Hepatocyte (in vitro differentiated cells): ENCODE results near the gene SATB1. TPM values are rescaled to one million over a fixed set of nuclear protein-coding genes. Genes with fewer than 3 reads are reported as not detected.

Experiments
- DNase-seq: peaks from one replicate; pipeline ENCODE4 v3.0.0-alpha.2; 2016; ENCODE audit warnings: low spot score
- H2AFZ ChIP-seq: fragments of 200-600 bp; sonication (generic); 2 replicates; pipeline ENCODE4 v1.6.0; 2016; ENCODE audit warnings: antibody characterized with exemption, mild to moderate bottlenecking
- H3K27ac ChIP-seq: fragments of 200-600 bp; sonication (generic); 2 replicates; pipeline ENCODE4 v1.5.1; 2016; ENCODE audit warnings: mild to moderate bottlenecking
- H3K27me3 ChIP-seq: fragments of 200-600 bp; sonication (generic); 2 replicates; pipeline ENCODE4 v1.6.1; 2016
- H3K36me3 ChIP-seq: fragments of 200-600 bp; sonication (generic); replicated peaks from 2 replicates; pipeline ENCODE4 v1.5.1; 2016; ENCODE audit warnings: low read depth; ENCODE audit not compliant: insufficient read depth
- H3K4me1 ChIP-seq: fragments of 200-600 bp; sonication (generic); 2 replicates; pipeline ENCODE4 v1.5.1; 2016; ENCODE audit warnings: mild to moderate bottlenecking, moderate library complexity; ENCODE audit not compliant: insufficient read depth
- H3K4me2 ChIP-seq: fragments of 200-600 bp; sonication (generic); 2 replicates; pipeline ENCODE4 v1.6.0; 2016
- H3K4me3 ChIP-seq: fragments of 200-600 bp; sonication (generic); 2 replicates; pipeline ENCODE4 v1.5.1; 2016; ENCODE audit warnings: mild to moderate bottlenecking
- H3K79me2 ChIP-seq: fragments of 200-600 bp; sonication (generic); 2 replicates; pipeline ENCODE4 v1.6.0; 2017; ENCODE audit warnings: mild to moderate bottlenecking
- H3K9me2 ChIP-seq: fragments of 200-600 bp; sonication (generic); replicated peaks from 2 replicates; pipeline ENCODE4 v1.6.0; 2017; ENCODE audit warnings: mild to moderate bottlenecking; ENCODE audit not compliant: insufficient read depth
- H3K9me3 ChIP-seq: fragments of 200-600 bp; sonication (generic); 2 replicates; pipeline ENCODE4 v1.5.1; 2016; ENCODE audit warnings: low read depth, mild to moderate bottlenecking
- H4K20me1 ChIP-seq: fragments of 200-600 bp; sonication (generic); 2 replicates; pipeline ENCODE4 v1.6.0; 2016; ENCODE audit warnings: mild to moderate bottlenecking; ENCODE audit not compliant: insufficient read depth, poor library complexity, severe bottlenecking
- CTCF ChIP-seq: fragments of 200-600 bp; sonication (generic); IDR thresholded peaks from 2 replicates; pipeline ENCODE4 v1.5.1; 2016; ENCODE audit warnings: antibody characterized with exemption, mild to moderate bottlenecking; ENCODE audit not compliant: poor library complexity
- EZH2 ChIP-seq: fragments of 200-600 bp; sonication (generic); IDR thresholded peaks from 2 replicates; pipeline ENCODE4 v1.6.1; 2016; ENCODE audit warnings: antibody characterized with exemption, mild to moderate bottlenecking, borderline replicate concordance
- EZH2phosphoT487 ChIP-seq: fragments of 200-600 bp; sonication (generic); IDR thresholded peaks from one replicate; pipeline ENCODE4 v1.6.1; 2018; ENCODE audit warnings: antibody characterized with exemption, mild to moderate bottlenecking, low read depth, moderate library complexity; ENCODE audit not compliant: unreplicated experiment, severe bottlenecking
- WGBS: methylation state at CpG from one replicate; pipeline ENCODE4 v1.1.6; 2016; ENCODE audit warnings: low lambda C conversion rate; ENCODE audit errors: missing lambda C conversion rate; 5-methylcytosine and 5-hydroxymethylcytosine counted together
- polyA plus RNA-seq: library from polyadenylated mRNA; unstranded; fragments of >200 nt; fragmentation: Nextera tagmentation; extraction: Ambion mirVana; gene quantifications from 2 replicates; pipeline ENCODE4 v1.2.1, GENCODE V29; 2016
- total RNA-seq: library from RNA; depleted of rRNA; stranded (reverse); fragments of >200 nt; gene quantifications from 2 replicates; pipeline ENCODE4 v1.2.3, GENCODE V29; 2014

The SATB1 gene
- total and polyA plus RNA-seq, 2 experiments from 2014 or later = 10.0 to 30.7 TPM

- Histone ChIP-seq H3K9me2 (no peaks in the 10 kb centered on the region), H3K4me2 (peak overlapping the region; percentile 44), H3K36me3 (no peaks in the 10 kb centered on the region), H3K27ac (no peak overlapping the region), H3K79me2 (no peaks in the 10 kb centered on the region), H3K4me1 (no peaks in the 10 kb centered on the region), H3K4me3 (no peak overlapping the region), H2AFZ (no peak overlapping the region), H4K20me1 (no peaks in the 10 kb centered on the region), H3K27me3 (no peaks in the 10 kb centered on the region), H3K9me3 (no peaks in the 10 kb centered on the region)
- TF ChIP-seq EZH2 = no peak
- TF ChIP-seq CTCF = no peak
- no peak for TF ChIP-seq EZH2phosphoT487
- DNase-seq = no peak
- WGBS = 53% methylated on average over 13 of the region's 13 CpGs
Measured at GRCh38 chr3:18369551-18370185, 55.5 kb downstream of the SATB1 start.

- H3K9me3 ChIP-seq = no peaks in the 10 kb centered on the region
- H2AFZ ChIP-seq = no peak overlapping the region
- TF ChIP-seq EZH2 = no peak
- TF ChIP-seq CTCF = no peak
- no peak for TF ChIP-seq EZH2phosphoT487
- no peaks in the 10 kb centered on the region for H4K20me1 ChIP-seq
- H3K9me2 ChIP-seq = no peaks in the 10 kb centered on the region
- no peaks in the 10 kb centered on the region for H3K79me2 ChIP-seq
- no peak for DNase-seq
- H3K27ac ChIP-seq = no peak overlapping the region
- no peaks in the 10 kb centered on the region for H3K27me3 ChIP-seq
- 92% methylated on average over 3 of the region's 3 CpGs for WGBS
- H3K36me3 ChIP-seq = no peaks in the 10 kb centered on the region
- H3K4me2 ChIP-seq = no peak overlapping the region
- no peak overlapping the region for H3K4me3 ChIP-seq
- no peaks in the 10 kb centered on the region for H3K4me1 ChIP-seq
Measured at GRCh38 chr3:18366258-18366657, 58.9 kb downstream of the SATB1 start.

- Histone ChIP-seq H3K27me3 (no peaks in the 10 kb centered on the region), H3K36me3 (no peaks in the 10 kb centered on the region), H3K4me1 (no peaks in the 10 kb centered on the region), H4K20me1 (no peaks in the 10 kb centered on the region), H3K79me2 (no peaks in the 10 kb centered on the region), H2AFZ (no peak overlapping the region), H3K4me3 (no peak overlapping the region), H3K9me2 (no peaks in the 10 kb centered on the region), H3K4me2 (no peak overlapping the region), H3K9me3 (no peaks in the 10 kb centered on the region), H3K27ac (no peak overlapping the region)
- WGBS = 92% methylated on average over 2 of the region's 2 CpGs
- no peak for TF ChIP-seq EZH2phosphoT487
- TF ChIP-seq CTCF = no peak
- TF ChIP-seq EZH2 = no peak
- DNase-seq = no peak
Measured at GRCh38 chr3:18363338-18363737, 61.8 kb downstream of the SATB1 start.

GRCh38 chr3:18357747-18358146, 67.4 kb downstream of the SATB1 start:
- no peak for TF ChIP-seq CTCF
- no peak for TF ChIP-seq EZH2phosphoT487
- no peak overlapping the region for H3K4me2 ChIP-seq
- no peak overlapping the region for H2AFZ ChIP-seq
- no peaks in the 10 kb centered on the region for H3K27me3 ChIP-seq
- no peak overlapping the region for H3K27ac ChIP-seq
- H3K4me1 ChIP-seq = peaks cover 4% of the 10 kb centered on the region
- DNase-seq = no peak
- no peaks in the 10 kb centered on the region for H3K9me2 ChIP-seq
- H3K4me3 ChIP-seq = no peak overlapping the region
- H3K79me2 ChIP-seq = no peaks in the 10 kb centered on the region
- no peaks in the 10 kb centered on the region for H3K9me3 ChIP-seq
- no peaks in the 10 kb centered on the region for H3K36me3 ChIP-seq
- H4K20me1 ChIP-seq = no peaks in the 10 kb centered on the region
